OCI-LY1 (cell line): Measurements from ENCODE around the gene BPIFB2.

ENCODE experiments used
- EZH2 ChIP-seq: fragments of 200-600 bp; sonication (generic), shearing (Covaris generic); IDR thresholded peaks from 2 replicates; pipeline ENCODE4 v1.8.0; 2017; ENCODE audit warnings: borderline replicate concordance, mixed run types, mild to moderate bottlenecking, antibody characterized with exemption, low read length, moderate library complexity, mixed read lengths
- TF ChIP-seq, protein P1 (sequence below): fragments of 200-600 bp; sonication (generic), shearing (Covaris generic); IDR thresholded peaks from 2 replicates; pipeline ENCODE4 v1.5.1; 2017; ENCODE audit warnings: mild to moderate bottlenecking, antibody characterized with exemption, low read length, moderate library complexity, mixed read lengths

DNA sequence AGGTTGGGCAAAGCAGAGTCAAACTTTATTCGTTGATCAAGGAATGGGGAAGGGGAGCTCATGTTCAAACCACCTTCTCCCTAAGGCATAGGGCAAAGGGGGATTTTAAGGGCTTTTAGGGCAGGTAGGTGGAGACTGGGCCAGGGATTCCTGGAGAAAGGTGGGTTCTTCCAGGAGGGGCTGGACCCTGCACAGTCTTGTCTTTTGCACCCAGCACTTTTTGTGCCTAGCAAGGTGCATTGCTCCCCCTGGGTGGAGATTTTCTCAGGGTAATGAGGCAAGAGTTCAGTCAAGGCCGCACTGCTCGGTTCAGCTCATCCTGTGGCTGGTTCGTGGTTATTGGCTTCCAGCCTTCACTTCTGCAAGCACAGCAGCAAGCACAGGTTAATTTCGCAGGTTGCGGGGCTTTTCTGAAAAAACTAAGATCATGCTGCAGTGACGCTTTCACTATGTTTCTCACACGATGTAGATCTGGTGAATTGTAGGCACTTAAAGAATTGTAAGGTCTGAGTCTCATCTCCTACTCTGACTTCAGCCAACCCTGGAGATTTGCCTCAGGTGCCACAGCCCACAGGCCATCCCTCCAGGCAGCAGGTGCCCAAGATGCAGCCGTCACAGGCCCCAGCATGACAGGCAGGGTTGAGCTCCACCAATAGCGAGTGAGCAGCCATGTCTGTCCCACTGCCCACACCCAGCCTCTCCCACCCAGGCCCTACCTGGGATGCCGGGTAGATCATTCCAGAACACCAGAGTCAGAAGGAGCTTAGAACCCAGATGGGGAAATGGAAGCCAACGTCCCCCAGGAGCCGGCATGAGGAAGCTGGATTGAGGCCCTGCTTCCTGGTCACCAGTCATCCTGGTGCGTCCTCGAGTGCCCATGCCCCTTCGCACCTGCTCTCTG, 40.4 kb upstream of the BPIFB2 start:
- TF ChIP-seq, protein P1, sequence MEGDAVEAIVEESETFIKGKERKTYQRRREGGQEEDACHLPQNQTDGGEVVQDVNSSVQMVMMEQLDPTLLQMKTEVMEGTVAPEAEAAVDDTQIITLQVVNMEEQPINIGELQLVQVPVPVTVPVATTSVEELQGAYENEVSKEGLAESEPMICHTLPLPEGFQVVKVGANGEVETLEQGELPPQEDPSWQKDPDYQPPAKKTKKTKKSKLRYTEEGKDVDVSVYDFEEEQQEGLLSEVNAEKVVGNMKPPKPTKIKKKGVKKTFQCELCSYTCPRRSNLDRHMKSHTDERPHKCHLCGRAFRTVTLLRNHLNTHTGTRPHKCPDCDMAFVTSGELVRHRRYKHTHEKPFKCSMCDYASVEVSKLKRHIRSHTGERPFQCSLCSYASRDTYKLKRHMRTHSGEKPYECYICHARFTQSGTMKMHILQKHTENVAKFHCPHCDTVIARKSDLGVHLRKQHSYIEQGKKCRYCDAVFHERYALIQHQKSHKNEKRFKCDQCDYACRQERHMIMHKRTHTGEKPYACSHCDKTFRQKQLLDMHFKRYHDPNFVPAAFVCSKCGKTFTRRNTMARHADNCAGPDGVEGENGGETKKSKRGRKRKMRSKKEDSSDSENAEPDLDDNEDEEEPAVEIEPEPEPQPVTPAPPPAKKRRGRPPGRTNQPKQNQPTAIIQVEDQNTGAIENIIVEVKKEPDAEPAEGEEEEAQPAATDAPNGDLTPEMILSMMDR = no peak
- no peak for TF ChIP-seq EZH2
